K562 (cell line): ENCODE results near the gene CYP2C9. TPM values are rescaled to one million over a fixed set of nuclear protein-coding genes. Genes with fewer than 3 reads are reported as not detected.
A peak's percentile ranks its signal among the peaks of the same experiment; 100 is the strongest.

Source experiments
- ATAC-seq: fragments of 200-7000 bp; cut with Tn5 transposase; 3 replicates; pipeline ENCODE4 v1.9.1; 2020; ENCODE audit warnings: moderate library complexity
- Bru-seq: library from RNA; stranded (reverse); fragments of 400-500 nt; gene quantifications from one replicate; lab custom pipeline; 2021; lab: Mats Ljungman, UMichigan
- BruChase-seq, 2 experiments: library from RNA; stranded (reverse); fragments of 400-500 nt; gene quantifications; one replicate each; lab custom pipeline; 2021; lab: Mats Ljungman, UMichigan
- BruUV-seq: library from RNA; stranded (reverse); fragments of 400-500 nt; replicated peaks from 2 replicates; lab custom pipeline; 2021; lab: Mats Ljungman, UMichigan
- CTCF ChIA-PET: fragments of 300-600 bp; formaldehyde crosslinking; extraction: SDS; loops from one replicate; lab custom pipeline; 2021; ENCODE audit warnings: low intra/inter-chr PET ratio; lab: Yijun Ruan, JAX
- POLR2A ChIA-PET: fragments of 300-600, 350-650 bp; sonication (Branson Sonifier 250); formaldehyde crosslinking; extraction: SDS; loops from one replicate; lab custom pipeline; 2021; ENCODE audit warnings: antibody characterized with exemption, inconsistent platforms; lab: Yijun Ruan, JAX
- DNase-seq, 4 experiments: peaks; one replicate each; pipeline versions ENCODE4 v3.0.0 to v3.0.0-alpha.2; 2011 to 2018; ENCODE audit warnings: low spot score in 3 of 4, mixed read lengths in 3 of 4; ENCODE audit errors: extremely low read depth in 1 of 4
- FAIRE-seq: peaks from 2 replicates; lab custom pipeline; 2011; peaks lifted over from hg19 to GRCh38; lab: Jason Lieb, UNC
- H2AFZ ChIP-seq: 2 replicates; pipeline ENCODE4 v1.6.0; 2011; ENCODE audit warnings: low read depth, low read length, control low read depth, inconsistent platforms
- H3K27ac ChIP-seq: fragments of 200-600 bp; 3 replicates; pipeline ENCODE4 v1.8.0; 2011; ENCODE audit warnings: low read depth, mild to moderate bottlenecking, control low read depth, inconsistent platforms, low read length, moderate library complexity, mixed read lengths; ENCODE audit errors: extremely low read depth
- H3K27me3 ChIP-seq, 2 experiments: fragments of 300-600 bp in 1 of 2; 2 replicates in 1 of 2; 3 replicates in 1 of 2; pipeline versions ENCODE4 v1.6.0 to v1.8.0; 2011; ENCODE audit warnings: inconsistent platforms in 2 of 2, low read length in 2 of 2, mild to moderate bottlenecking in 1 of 2, mixed read lengths in 1 of 2, moderate library complexity in 1 of 2; ENCODE audit not compliant: control insufficient read depth in 2 of 2, insufficient read depth in 2 of 2
- H3K36me3 ChIP-seq: fragments of 300-600 bp; 3 replicates; pipeline ENCODE4 v1.8.0; 2011; ENCODE audit warnings: mild to moderate bottlenecking, low read length, inconsistent platforms; ENCODE audit not compliant: control insufficient read depth, insufficient read depth
- H3K4me1 ChIP-seq, 2 experiments: fragments of 200-600 bp in 1 of 2; replicated peaks in 1 of 2; 2 replicates in 1 of 2; 3 replicates in 1 of 2; pipeline versions ENCODE4 v1.5.1 to v1.8.0; 2011; ENCODE audit warnings: inconsistent platforms in 2 of 2, low read length in 2 of 2, mild to moderate bottlenecking in 1 of 2, mixed read lengths in 1 of 2, moderate library complexity in 1 of 2; ENCODE audit not compliant: control insufficient read depth in 2 of 2, insufficient read depth in 2 of 2
- H3K4me2 ChIP-seq: 2 replicates; pipeline ENCODE4 v1.6.1; 2011; ENCODE audit warnings: low read length, control low read depth, inconsistent platforms, mixed read lengths; ENCODE audit not compliant: insufficient read depth
- H3K4me3 ChIP-seq: fragments of 200-600 bp; sonication (generic), shearing (Covaris generic); 2 replicates; pipeline ENCODE4 v1.5.1; 2016; ENCODE audit warnings: control low read depth, inconsistent platforms
- H3K79me2 ChIP-seq: fragments of 200-600 bp; 3 replicates; pipeline ENCODE4 v1.8.0; 2011; ENCODE audit warnings: low read length, inconsistent platforms; ENCODE audit not compliant: control insufficient read depth, insufficient read depth
- H3K9ac ChIP-seq, 2 experiments: 2 replicates each; pipeline versions ENCODE4 v1.6.0 to v1.6.1; 2011; ENCODE audit warnings: low read depth in 2 of 2, low read length in 2 of 2, control low read depth in 1 of 2, inconsistent platforms in 1 of 2, mild to moderate bottlenecking in 1 of 2, mixed read lengths in 1 of 2; ENCODE audit not compliant: insufficient read depth in 1 of 2
- H3K9me1 ChIP-seq: one replicate; pipeline ENCODE4 v1.6.0; 2011; ENCODE audit warnings: inconsistent platforms, mild to moderate bottlenecking, low read length, moderate library complexity; ENCODE audit not compliant: control insufficient read depth, insufficient read depth
- H3K9me3 ChIP-seq: replicated peaks from 2 replicates; pipeline ENCODE4 v1.5.1; 2011; ENCODE audit warnings: low read depth, low read length, inconsistent platforms; ENCODE audit not compliant: control insufficient read depth, insufficient read depth
- H4K20me1 ChIP-seq: replicated peaks from 2 replicates; pipeline ENCODE4 v1.6.1; 2011; ENCODE audit warnings: low read length, inconsistent platforms, mixed read lengths; ENCODE audit not compliant: control insufficient read depth, insufficient read depth
- AFF4 ChIP-seq: sonication (generic); formaldehyde crosslinking; IDR thresholded peaks from 2 replicates; pipeline ENCODE4 v1.8.0; 2023; ENCODE audit warnings: mild to moderate bottlenecking, missing genetic modification reagents
- CBX8 ChIP-seq: fragments of 200-600 bp; sonication (generic); IDR thresholded peaks from 2 replicates; pipeline ENCODE4 v1.6.1; 2012; ENCODE audit warnings: borderline replicate concordance, mixed run types, low read depth, mild to moderate bottlenecking, moderate library complexity, mixed read lengths, low read length, control low read depth, inconsistent platforms; ENCODE audit not compliant: poor library complexity, severe bottlenecking; ENCODE audit errors: extremely low read depth
- GATAD2B ChIP-seq: fragments of 450-650 bp; IDR thresholded peaks from 2 replicates; pipeline ENCODE4 v1.6.1; 2017; ENCODE audit warnings: mild to moderate bottlenecking, borderline replicate concordance
- ZNF780A ChIP-seq: fragments of 250-450 bp; sonication (Bioruptor Pico); IDR thresholded peaks from 2 replicates; pipeline ENCODE4 v1.5.0; 2021; ENCODE audit warnings: mild to moderate bottlenecking
- WGBS: fragments of 100-300 bp; shearing (Covaris generic); methylation state at CpG from one replicate; pipeline ENCODE4 v1.1.6; 2016; ENCODE audit warnings: low coverage, mixed read lengths; ENCODE audit not compliant: insufficient coverage; ENCODE audit errors: missing lambda C conversion rate; 5-methylcytosine and 5-hydroxymethylcytosine counted together
- in situ Hi-C: fragments of 300-500 bp; cut with MboI; formaldehyde crosslinking; loops from 4 replicates; pipeline ENCODE4 v1.15.0; 2018; ENCODE audit warnings: inconsistent platforms, mixed read lengths
- intact Hi-C: fragments of 100-400 bp; cut with micrococcal nuclease; formaldehyde crosslinking; loops from 2 replicates; pipeline ENCODE4 v1.14.2; 2022
- long read RNA-seq, 3 experiments: library from polyadenylated mRNA in 2 of 3; library from RNA in 1 of 3; unstranded in 2 of 3; stranded (forward) in 1 of 3; transcript quantifications; one replicate each; pipeline ENCODE4 v2.0.0, GENCODE V29; 2019 to 2022
- polyA minus RNA-seq, 3 experiments: library from RNA; depleted of rRNA, polyadenylated mRNA; stranded (reverse); fragments of >200 nt; gene quantifications; 2 replicates each; pipeline ENCODE4 v1.2.3, GENCODE V29; 2011
- polyA plus RNA-seq, 8 experiments: library from polyadenylated mRNA; depleted of rRNA in 4 of 8; stranded (reverse) in 5 of 8; unstranded in 3 of 8; fragments of >200 nt; fragmentation: Nextera tagmentation in 2 of 8; fragmentation: Illumina TruSeq in 1 of 8; extraction: Ambion mirVana in 2 of 8; extraction: Trizol in 1 of 8; gene quantifications; 2 replicates each; pipeline versions ENCODE4 v1.2.1 to v1.2.3, GENCODE V29; 2011 to 2014; ENCODE audit warnings: inconsistent platforms in 1 of 8, missing spikeins in 1 of 8
- total RNA-seq, 7 experiments: library from RNA; depleted of rRNA in 6 of 7; stranded (reverse); fragments of >200 nt in 6 of 7; fragmentation: Illumina TruSeq in 2 of 7; extraction: Trizol in 2 of 7; gene quantifications; 2 replicates each; pipeline versions ENCODE4 v1.2.1 to v1.2.3, GENCODE V29; 2011 to 2021; ENCODE audit warnings: low replicate concordance in 1 of 7
- TF ChIP-seq, protein P1 (sequence below), 2 experiments: fragments of 450-650 bp; IDR thresholded peaks; 2 replicates each; pipeline ENCODE4 v1.6.1; 2016; ENCODE audit warnings: mild to moderate bottlenecking in 2 of 2, borderline replicate concordance in 1 of 2, low read depth in 1 of 2, moderate library complexity in 1 of 2

Gene CYP2C9
- not detected in 2 replicates for total RNA-seq (2011; cell fraction: chromatin; rRNA removed; ENCODE audit: low replicate concordance)
- not detected in 2 replicates for total RNA-seq (2011; cell fraction: nucleolus; rRNA removed)
- not detected in 2 replicates for total RNA-seq (2011; cell fraction: nucleoplasm; rRNA removed)
- total RNA-seq (2014; rRNA removed) (not detected in 2 replicates), total RNA-seq (2014; rRNA removed; fragmentation: Illumina TruSeq; extraction: Trizol) (not detected in 2 replicates), total RNA-seq (2015; rRNA removed; fragmentation: Illumina TruSeq; extraction: Trizol) (not detected in 2 replicates), total RNA-seq (2021) (0.22 and 0.27 TPM in 2 replicates), polyA plus RNA-seq (2011; rRNA removed) (not detected in 2 replicates), polyA plus RNA-seq (2014; fragmentation: Illumina TruSeq; extraction: Trizol) (not detected in 2 replicates), polyA plus RNA-seq (2014; fragmentation: Nextera tagmentation; extraction: Ambion mirVana) (not detected), polyA plus RNA-seq (2014; rRNA removed) (not detected in 2 replicates), polyA minus RNA-seq (2011; rRNA and poly(A)+ RNA removed) (not detected in 2 replicates), Bru-seq, nascent RNA (percentile 8 among the genes with signal in this experiment), BruChase-seq, experiment 1, labeled RNA remaining after a 2-hour chase (percentile 3 among the genes with signal in this experiment), BruChase-seq, experiment 2, labeled RNA remaining after a 6-hour chase (percentile 12 among the genes with signal in this experiment)
- not detected in 2 replicates for polyA plus RNA-seq (2011; cell fraction: cytosol; rRNA removed)
- polyA plus RNA-seq (2011; cell fraction: nucleus; rRNA removed) = not detected in 2 replicates
- not detected in 2 replicates for polyA plus RNA-seq (2012)
- not detected in 2 replicates for polyA minus RNA-seq (2011; cell fraction: cytosol; rRNA and poly(A)+ RNA removed)
- polyA minus RNA-seq (2011; cell fraction: nucleus; rRNA and poly(A)+ RNA removed) = not detected in 2 replicates
- long read RNA-seq, experiment 1 = 0 reads
- long read RNA-seq, experiment 2 = 0 reads
- long read RNA-seq, experiment 3 = 0 reads

- in situ Hi-C loops (no loop called here), intact Hi-C loops (no loop called here)
- H3K4me2 ChIP-seq = no peak within 1 kb of the TSS
- no peaks in the 10 kb centered on the region for H4K20me1 ChIP-seq
- no peaks in the 10 kb centered on the region for H3K36me3 ChIP-seq
- no peaks in the 10 kb centered on the region for H3K27me3 ChIP-seq
- no TSS peak for BruUV-seq
- H3K4me1 ChIP-seq = no peaks in the 10 kb centered on the region
- ChIA-PET CTCF (no interaction called here), POLR2A (no interaction called here)
- H2AFZ ChIP-seq = no peak within 1 kb of the TSS
- no peak within 1 kb of the TSS for H3K9ac ChIP-seq
- H3K9me1 ChIP-seq = no peaks in the 10 kb centered on the region
- H3K79me2 ChIP-seq = no peaks in the 10 kb centered on the region
- no peak within 1 kb of the TSS for H3K27ac ChIP-seq
- no peaks in the 10 kb centered on the region for H3K9me3 ChIP-seq
- DNase-seq (no peak), FAIRE-seq (no peak), ATAC-seq (no peak)
- 0% methylated on average over 2 of the region's 2 CpGs for WGBS
- no peak within 1 kb of the TSS for H3K4me3 ChIP-seq
- TF ChIP-seq ZNF780A (CRISPR knock-in tag) = no peak
- TF ChIP-seq AFF4 (CRISPR knock-in tag) = no peak
- TF ChIP-seq, protein P1, sequence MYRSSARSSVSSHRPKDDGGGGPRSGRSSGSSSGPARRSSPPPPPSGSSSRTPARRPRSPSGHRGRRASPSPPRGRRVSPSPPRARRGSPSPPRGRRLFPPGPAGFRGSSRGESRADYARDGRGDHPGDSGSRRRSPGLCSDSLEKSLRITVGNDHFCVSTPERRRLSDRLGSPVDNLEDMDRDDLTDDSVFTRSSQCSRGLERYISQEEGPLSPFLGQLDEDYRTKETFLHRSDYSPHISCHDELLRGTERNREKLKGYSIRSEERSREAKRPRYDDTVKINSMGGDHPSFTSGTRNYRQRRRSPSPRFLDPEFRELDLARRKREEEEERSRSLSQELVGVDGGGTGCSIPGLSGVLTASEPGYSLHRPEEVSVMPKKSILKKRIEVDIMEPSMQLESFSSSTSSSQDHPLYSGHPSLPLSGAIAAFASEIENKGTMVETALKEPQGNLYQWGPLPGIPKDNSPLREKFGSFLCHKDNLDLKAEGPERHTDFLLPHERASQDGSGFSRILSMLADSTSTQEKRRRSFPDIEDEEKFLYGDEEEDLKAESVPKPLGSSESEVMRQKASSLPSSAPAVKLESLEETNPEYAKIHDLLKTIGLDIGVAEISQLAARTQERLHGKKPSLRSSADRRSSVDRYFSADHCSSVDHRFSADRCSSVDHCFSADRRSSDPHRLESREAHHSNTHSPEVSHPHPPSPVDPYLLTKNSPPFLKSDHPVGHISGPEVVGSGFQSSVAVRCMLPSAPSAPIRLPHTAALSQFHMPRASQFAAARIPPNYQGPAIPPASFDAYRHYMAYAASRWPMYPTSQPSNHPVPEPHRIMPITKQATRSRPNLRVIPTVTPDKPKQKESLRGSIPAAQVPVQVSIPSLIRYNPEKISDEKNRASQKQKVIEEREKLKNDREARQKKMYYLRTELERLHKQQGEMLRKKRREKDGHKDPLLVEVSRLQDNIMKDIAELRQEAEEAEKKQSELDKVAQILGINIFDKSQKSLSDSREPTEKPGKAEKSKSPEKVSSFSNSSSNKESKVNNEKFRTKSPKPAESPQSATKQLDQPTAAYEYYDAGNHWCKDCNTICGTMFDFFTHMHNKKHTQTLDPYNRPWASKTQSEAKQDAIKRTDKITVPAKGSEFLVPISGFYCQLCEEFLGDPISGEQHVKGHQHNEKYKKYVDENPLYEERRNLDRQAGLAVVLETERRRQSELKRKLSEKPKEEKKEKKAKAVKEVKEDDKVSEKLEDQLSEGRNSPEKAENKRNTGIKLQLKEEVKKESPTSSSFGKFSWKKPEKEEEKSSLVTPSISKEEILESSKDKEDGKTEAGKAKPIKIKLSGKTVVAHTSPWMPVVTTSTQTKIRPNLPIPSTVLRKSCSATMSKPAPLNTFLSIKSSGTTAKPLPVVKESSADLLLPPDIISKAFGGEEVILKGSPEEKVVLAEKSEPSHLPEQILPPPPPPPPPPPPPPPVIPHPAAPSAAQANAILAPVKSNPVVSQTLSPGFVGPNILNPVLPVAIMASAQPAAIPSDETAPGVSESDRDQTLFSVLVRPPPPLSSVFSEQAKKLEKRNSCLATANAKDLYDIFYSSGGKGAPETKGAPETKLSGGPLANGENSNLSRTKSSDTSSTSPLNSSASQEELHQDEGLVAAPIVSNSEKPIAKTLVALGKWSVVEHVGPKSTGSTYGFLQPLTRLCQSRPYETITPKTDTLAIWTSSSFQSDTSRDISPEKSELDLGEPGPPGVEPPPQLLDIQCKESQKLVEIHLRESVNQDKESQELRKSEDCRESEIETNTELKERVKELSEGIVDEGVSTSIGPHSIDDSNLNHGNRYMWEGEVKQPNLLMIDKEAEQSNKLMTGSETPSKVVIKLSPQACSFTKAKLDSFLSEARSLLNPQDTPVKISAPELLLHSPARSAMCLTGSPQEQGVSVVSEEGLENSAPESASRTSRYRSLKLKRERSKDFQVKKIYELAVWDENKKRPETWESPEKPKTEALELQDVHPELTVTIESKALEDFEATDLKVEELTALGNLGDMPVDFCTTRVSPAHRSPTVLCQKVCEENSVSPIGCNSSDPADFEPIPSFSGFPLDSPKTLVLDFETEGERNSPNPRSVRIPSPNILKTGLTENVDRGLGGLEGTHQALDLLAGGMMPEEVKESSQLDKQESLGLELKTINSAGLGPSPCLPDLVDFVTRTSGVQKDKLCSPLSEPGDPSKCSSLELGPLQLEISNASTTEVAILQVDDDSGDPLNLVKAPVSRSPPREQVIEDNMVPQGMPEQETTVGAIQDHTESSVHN (IDR thresholded peaks at IDR 0.05; ENCODE audit: borderline replicate concordance in 1 of 2, low read depth in 1 of 2) = no peak
- TF ChIP-seq CBX8 = no peak
- TF ChIP-seq GATAD2B = no peak
Measured at GRCh38 chr10:94938383-94938782, at the start of gene CYP2C9. CYP2C9 (plus strand) TSS chr10:94938658; CDS start chr10:94938683, 25 bp downstream.
